H9 (cell line): Measurements from ENCODE around the gene NHSL1. TPM values are rescaled to one million over a fixed set of nuclear protein-coding genes. Genes with fewer than 3 reads are reported as not detected.
A peak's percentile ranks its signal among the peaks of the same experiment; 100 is the strongest.

Experiments
- DNase-seq: peaks from one replicate; pipeline ENCODE4 v3.0.0-alpha.2; 2017
- H2AFZ ChIP-seq: one replicate; pipeline ENCODE4 v1.6.1; 2013; ENCODE audit warnings: mild to moderate bottlenecking, low read length, control low read depth, moderate library complexity
- H2AK5ac ChIP-seq: 2 replicates; pipeline ENCODE4 v1.6.1; 2013; ENCODE audit warnings: low read length, control low read depth, mixed read lengths; ENCODE audit not compliant: insufficient read length
- H2BK120ac ChIP-seq: one replicate; pipeline ENCODE4 v1.6.1; 2013; ENCODE audit warnings: low read depth, mild to moderate bottlenecking, low read length, control low read depth, inconsistent platforms; ENCODE audit not compliant: poor library complexity, severe bottlenecking
- H2BK12ac ChIP-seq: 2 replicates; pipeline ENCODE4 v1.6.1; 2013; ENCODE audit warnings: low read length, control low read depth, mixed read lengths, low read depth; ENCODE audit not compliant: insufficient read length
- H2BK15ac ChIP-seq: 2 replicates; pipeline ENCODE4 v1.6.1; 2013; ENCODE audit warnings: low read depth, low read length, control low read depth
- H2BK20ac ChIP-seq: one replicate; pipeline ENCODE4 v1.6.1; 2013; ENCODE audit warnings: low read depth, mild to moderate bottlenecking, low read length, control low read depth, inconsistent platforms; ENCODE audit not compliant: poor library complexity, severe bottlenecking
- H2BK5ac ChIP-seq: 2 replicates; pipeline ENCODE4 v1.6.1; 2013; ENCODE audit warnings: low read length, control low read depth, mixed read lengths; ENCODE audit not compliant: insufficient read length
- H3K14ac ChIP-seq: 2 replicates; pipeline ENCODE4 v1.6.1; 2013; ENCODE audit warnings: low read length, control low read depth; ENCODE audit not compliant: insufficient read depth
- H3K18ac ChIP-seq: 2 replicates; pipeline ENCODE4 v1.6.1; 2013; ENCODE audit warnings: low read depth, mild to moderate bottlenecking, mixed read lengths, low read length, control low read depth; ENCODE audit not compliant: insufficient read length
- H3K23ac ChIP-seq: 2 replicates; pipeline ENCODE4 v1.6.1; 2013; ENCODE audit warnings: low read length, control low read depth, mixed read lengths, low read depth; ENCODE audit not compliant: insufficient read length
- H3K23me2 ChIP-seq: 2 replicates; pipeline ENCODE4 v1.6.1; 2013; ENCODE audit warnings: low read depth, mild to moderate bottlenecking, mixed read lengths, low read length, control low read depth; ENCODE audit not compliant: insufficient read length, poor library complexity, severe bottlenecking
- H3K27ac ChIP-seq: 2 replicates; pipeline ENCODE4 v1.5.1; 2013; ENCODE audit warnings: low read length, control low read depth, mixed read lengths, low read depth; ENCODE audit not compliant: insufficient read length
- H3K27me3 ChIP-seq: 2 replicates; pipeline ENCODE4 v1.6.1; 2013; ENCODE audit warnings: low read length, control low read depth, inconsistent platforms; ENCODE audit not compliant: insufficient read depth
- H3K4ac ChIP-seq: 2 replicates; pipeline ENCODE4 v1.6.1; 2013; ENCODE audit warnings: low read depth, mild to moderate bottlenecking, control low read depth, inconsistent platforms, low read length, moderate library complexity
- H3K4me1 ChIP-seq: 2 replicates; pipeline ENCODE4 v1.6.1; 2013; ENCODE audit warnings: low read length, control low read depth, inconsistent platforms; ENCODE audit not compliant: insufficient read depth
- H3K4me2 ChIP-seq: 2 replicates; pipeline ENCODE4 v1.6.1; 2013; ENCODE audit warnings: low read length, control low read depth, mixed read lengths; ENCODE audit not compliant: insufficient read length, insufficient read depth
- H3K56ac ChIP-seq: 2 replicates; pipeline ENCODE4 v1.6.1; 2013; ENCODE audit warnings: low read depth, mild to moderate bottlenecking, mixed read lengths, low read length, control low read depth; ENCODE audit not compliant: insufficient read length
- H3K79me1 ChIP-seq: 2 replicates; pipeline ENCODE4 v1.6.1; 2013; ENCODE audit warnings: low read depth, mild to moderate bottlenecking, moderate library complexity, low read length, control low read depth, inconsistent platforms; ENCODE audit not compliant: insufficient read depth, poor library complexity, severe bottlenecking
- H3K79me2 ChIP-seq: 2 replicates; pipeline ENCODE4 v1.6.1; 2013; ENCODE audit warnings: low read length, control low read depth, inconsistent platforms; ENCODE audit not compliant: insufficient read depth
- H3K9ac ChIP-seq: 2 replicates; pipeline ENCODE4 v1.6.1; 2013; ENCODE audit warnings: low read length, control low read depth, mixed read lengths; ENCODE audit not compliant: insufficient read length; ENCODE audit errors: extremely low read depth
- H3K9me3 ChIP-seq: one replicate; pipeline ENCODE4 v1.6.1; 2013; ENCODE audit warnings: low read depth, low read length, inconsistent platforms; ENCODE audit not compliant: control insufficient read depth
- H3T11ph ChIP-seq: one replicate; pipeline ENCODE4 v1.6.1; 2013; ENCODE audit warnings: mild to moderate bottlenecking, low read length, control low read depth, inconsistent platforms
- H4K20me1 ChIP-seq: one replicate; pipeline ENCODE4 v1.6.1; 2013; ENCODE audit not compliant: control insufficient read depth, insufficient read length, insufficient read depth
- H4K5ac ChIP-seq: 2 replicates; pipeline ENCODE4 v1.6.1; 2013; ENCODE audit warnings: low read depth, mild to moderate bottlenecking, mixed read lengths, low read length, control low read depth; ENCODE audit not compliant: insufficient read length
- H4K8ac ChIP-seq: replicated peaks from 2 replicates; pipeline ENCODE4 v1.6.1; 2013; ENCODE audit warnings: low read length, control low read depth, mixed read lengths, low read depth; ENCODE audit not compliant: insufficient read length
- H4K91ac ChIP-seq: 2 replicates; pipeline ENCODE4 v1.6.1; 2013; ENCODE audit warnings: low read depth, mild to moderate bottlenecking, moderate library complexity, mixed read lengths, low read length, control low read depth; ENCODE audit not compliant: insufficient read length
- H3K27ac Mint-ChIP-seq, 3 experiments: 2 replicates in 2 of 3; 3 replicates in 1 of 3; pipeline ENCODE4 v1.8.0; 2020 to 2021; ENCODE audit warnings: mixed read lengths in 3 of 3, mild to moderate bottlenecking in 1 of 3, moderate library complexity in 1 of 3
- H3K27me3 Mint-ChIP-seq: 2 replicates; pipeline ENCODE4 v1.8.0; 2021; ENCODE audit warnings: low read depth, mild to moderate bottlenecking, moderate library complexity, mixed read lengths
- H3K36me3 Mint-ChIP-seq, 3 experiments: 2 replicates in 2 of 3; 3 replicates in 1 of 3; pipeline ENCODE4 v1.8.0; 2020 to 2021; ENCODE audit warnings: low read depth in 3 of 3, mixed read lengths in 3 of 3; ENCODE audit not compliant: insufficient read depth in 1 of 3
- H3K4me1 Mint-ChIP-seq, 2 experiments: 2 replicates each; pipeline ENCODE4 v1.8.0; 2020; ENCODE audit warnings: mixed read lengths in 2 of 2
- H3K4me3 Mint-ChIP-seq, 2 experiments: 2 replicates in 1 of 2; 3 replicates in 1 of 2; pipeline ENCODE4 v1.8.0; 2020 to 2021; ENCODE audit warnings: mild to moderate bottlenecking in 2 of 2, mixed read lengths in 2 of 2, moderate library complexity in 1 of 2
- H3K9me3 Mint-ChIP-seq, 2 experiments: 2 replicates in 1 of 2; 3 replicates in 1 of 2; pipeline ENCODE4 v1.8.0; 2020; ENCODE audit warnings: mild to moderate bottlenecking in 2 of 2, mixed read lengths in 2 of 2, moderate library complexity in 1 of 2
- CTCF ChIP-seq: fragments of 200-600 bp; sonication (generic); conservative IDR thresholded peaks from 3 replicates; pipeline ENCODE4 v1.8.0; 2021; ENCODE audit warnings: antibody characterized with exemption, mild to moderate bottlenecking
- WGBS: extraction: QIAGEN DNeasy Blood & Tissue Kit; methylation state at CpG from one replicate; pipeline ENCODE4 v1.1.7; 2013; ENCODE audit warnings: missing lambda C conversion rate, low lambda C conversion rate, mixed read lengths; ENCODE audit not compliant: insufficient read length; ENCODE audit errors: extremely low coverage; 5-methylcytosine and 5-hydroxymethylcytosine counted together
- total RNA-seq: library from RNA; stranded (reverse); gene quantifications from 2 replicates; pipeline ENCODE4 v1.2.1, GENCODE V29; 2021

Gene NHSL1
- total RNA-seq, 1 experiment from 2014 or later = 28.7 TPM

GRCh38 chr6:138512609-138513008, 13.3 kb upstream of the NHSL1 start:
- H3K79me1 ChIP-seq = peaks cover 2% of the 10 kb centered on the region
- H3K18ac ChIP-seq = no peak overlapping the region
- H4K5ac ChIP-seq = no peak overlapping the region
- no peak overlapping the region for H4K91ac ChIP-seq
- no peak overlapping the region for H3K14ac ChIP-seq
- no peaks in the 10 kb centered on the region for H3K27me3 Mint-ChIP-seq
- H3K23me2 ChIP-seq = no peaks in the 10 kb centered on the region
- H3K56ac ChIP-seq = no peak overlapping the region
- no peak overlapping the region for H2BK15ac ChIP-seq
- no peaks in the 10 kb centered on the region for H3K27me3 ChIP-seq
- peak overlapping the region; percentile 10 for H3K4me2 ChIP-seq
- no peak overlapping the region for H2BK12ac ChIP-seq
- no peak overlapping the region for H2AK5ac ChIP-seq
- no peak overlapping the region for H4K8ac ChIP-seq
- no peak overlapping the region for H3K4me3 Mint-ChIP-seq
- no peak overlapping the region for H2BK120ac ChIP-seq
- H3K27ac Mint-ChIP-seq = no peak overlapping the region
- H3K4ac ChIP-seq = no peak overlapping the region
- H4K20me1 ChIP-seq = no peaks in the 10 kb centered on the region
- no peak overlapping the region for H3K23ac ChIP-seq
- peaks cover under 1% of the 10 kb centered on the region in 2 experiments; a peak in 4 of 5 replicates for H3K9me3 Mint-ChIP-seq
- no peak overlapping the region for H3K27ac ChIP-seq
- H3T11ph ChIP-seq = no peak overlapping the region
- no peak overlapping the region for H3K9ac ChIP-seq
- TF ChIP-seq CTCF = no peak
- H2BK5ac ChIP-seq = no peak overlapping the region
- WGBS = no CpG with 5 or more reads among the region's 8 CpGs
- peaks cover 27 to 37% of the 10 kb centered on the region in 2 experiments for H3K4me1 Mint-ChIP-seq
- DNase-seq = no peak
- H3K4me1 ChIP-seq = peaks cover 9% of the 10 kb centered on the region; the same call in 1 of the 2 replicates
- H3K36me3 Mint-ChIP-seq = peaks cover under 1 to 1% (median 1%) of the 10 kb centered on the region in 3 experiments; a peak in 6 of 7 replicates
- no peak overlapping the region for H2BK20ac ChIP-seq
- peaks cover 2% of the 10 kb centered on the region; the same call in 1 of the 2 replicates for H3K79me2 ChIP-seq
- no peaks in the 10 kb centered on the region for H3K9me3 ChIP-seq
- H2AFZ ChIP-seq = no peak overlapping the region
